Measurements from ENCODE around the gene FAM53C.
"Not testable (repeated sequence)": the region's sequence is repeated elsewhere in the genome, so short reads cannot be mapped to it uniquely, and the experiment has no call there.

Gene FAM53C

GRCh38 chr5:138351517-138351916 is 13.5 kb downstream of the FAM53C start:
- no peak for DNase-seq

- peak; percentile 81 for DNase-seq
Observed at GRCh38 chr5:138352071-138352721, 14.1 kb downstream of the FAM53C start, which contains the start of gene KDM3B. Gene KDM3B (plus strand): TSS chr5:138352685. CDS start chr5:138352796, 111 bp downstream.

- DNase-seq = peak; percentile 54
Observed at GRCh38 chr5:138352722-138353559, 14.9 kb downstream of the FAM53C start.

GRCh38 chr5:138353560-138354080 is 15.6 kb downstream of the FAM53C start:
- no peak for DNase-seq

GRCh38 chr5:138354387-138354786 is 16.3 kb downstream of the FAM53C start:
- DNase-seq = no peak

GRCh38 chr5:138354926-138355378 is 16.9 kb downstream of the FAM53C start:
- peak; percentile 79 for DNase-seq

- no peak for DNase-seq
Observed at GRCh38 chr5:138359621-138360020, 21.6 kb downstream of the FAM53C start.

GRCh38 chr5:138360941-138361452 is 22.9 kb downstream of the FAM53C start:
- no peak for DNase-seq

- DNase-seq = no peak
Observed at GRCh38 chr5:138364576-138364975, 26.5 kb downstream of the FAM53C start.

GRCh38 chr5:138366632-138367382 is 28.7 kb downstream of the FAM53C start:
- DNase-seq = no peak

GRCh38 chr5:138369261-138369660 is 31.2 kb downstream of the FAM53C start:
- DNase-seq = no peak

- no peak for DNase-seq
Observed at GRCh38 chr5:138369706-138370105, 31.6 kb downstream of the FAM53C start.

GRCh38 chr5:138370537-138370936 is 32.5 kb downstream of the FAM53C start:
- DNase-seq = peak; percentile 11

- no peak for DNase-seq
Observed at GRCh38 chr5:138371454-138371853, 33.4 kb downstream of the FAM53C start.

GRCh38 chr5:138372225-138372624 is 34.2 kb downstream of the FAM53C start:
- no peak for DNase-seq

- DNase-seq = no peak
Observed at GRCh38 chr5:138372653-138373052, 34.6 kb downstream of the FAM53C start.

GRCh38 chr5:138382347-138382746 is 44.3 kb downstream of the FAM53C start:
- no peak for DNase-seq

- DNase-seq = no peak
Observed at GRCh38 chr5:138385660-138386059, 47.6 kb downstream of the FAM53C start.

GRCh38 chr5:138386290-138386689 is 48.2 kb downstream of the FAM53C start:
- no peak for DNase-seq

- DNase-seq = no peak
Observed at GRCh38 chr5:138389332-138389731, 51.3 kb downstream of the FAM53C start.

- not testable (repeated sequence) for DNase-seq
Observed at GRCh38 chr5:138389911-138390310, 51.8 kb downstream of the FAM53C start.

GRCh38 chr5:138391859-138392386 is 53.9 kb downstream of the FAM53C start:
- DNase-seq = no peak

Measured in fibroblast of skin of abdomen (primary cell).